ENCODE results near the gene BTBD16.

BTBD16 gene

DNA sequence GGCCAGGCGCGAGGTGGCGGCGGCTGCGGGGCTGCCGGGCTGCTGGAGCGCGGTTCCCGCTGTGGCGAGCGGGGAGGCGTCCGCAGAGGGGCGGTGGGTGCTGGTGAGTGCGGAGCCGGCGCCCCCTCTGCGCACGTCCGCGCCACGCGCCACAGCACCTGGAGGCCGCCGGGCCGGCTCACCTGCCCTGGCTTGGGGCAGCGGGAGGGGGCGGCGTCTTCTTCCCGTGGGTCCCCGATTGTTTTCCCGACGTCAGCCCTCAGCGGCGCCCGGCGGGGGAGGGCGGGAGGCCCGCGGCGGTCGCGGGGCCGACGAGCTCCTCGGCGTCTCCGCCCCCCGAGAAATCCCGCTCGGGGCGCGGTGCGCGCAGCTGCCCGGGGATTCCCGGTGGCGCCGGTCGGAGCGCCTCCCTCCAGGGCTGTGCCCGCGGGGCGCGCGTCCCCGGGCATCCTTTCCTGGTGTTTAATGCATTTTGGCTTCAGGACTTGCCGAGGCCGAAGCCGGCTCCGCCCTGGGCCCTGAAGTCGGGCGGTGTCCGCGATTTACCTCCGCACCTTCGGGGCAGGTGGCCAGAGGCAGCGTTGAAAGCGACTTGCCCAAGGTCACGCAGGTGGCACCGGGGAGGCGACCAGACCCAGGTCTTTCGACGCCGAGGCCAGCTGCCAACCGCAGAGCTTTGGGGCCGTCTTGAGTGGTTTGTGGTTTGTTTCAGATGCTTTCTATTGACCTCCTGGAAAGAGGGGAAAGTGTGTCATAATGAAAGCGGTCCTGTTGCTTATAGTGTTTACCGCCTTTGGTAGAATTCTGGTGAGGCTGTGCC, 104.0 kb downstream of the BTBD16 start:
- DNase-seq = peak in 12 of 14 donors; percentile 32 to 80 (median 63)

DNA sequence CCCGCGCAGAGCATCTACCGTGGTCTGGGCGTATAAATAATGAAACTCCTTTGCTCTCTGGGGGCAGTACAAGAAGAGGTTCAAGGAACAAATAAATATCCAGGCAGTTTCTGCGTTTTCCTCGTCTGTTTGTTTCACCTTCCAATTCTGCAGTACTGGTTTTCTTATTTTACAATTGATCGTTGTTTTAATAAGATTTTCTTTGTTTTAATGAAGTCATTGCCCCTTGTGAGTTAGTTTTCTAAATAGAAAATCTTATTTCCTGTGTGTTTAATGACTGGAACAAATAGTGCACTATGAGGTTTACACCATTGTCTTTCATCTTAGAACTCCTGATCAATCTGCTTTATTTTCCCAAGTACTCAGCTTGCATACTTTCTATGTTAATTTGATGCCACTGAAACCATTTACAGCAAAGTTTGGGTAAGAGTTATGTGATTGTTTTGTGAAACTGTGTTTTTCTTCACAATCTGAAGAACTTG, 104.6 kb downstream of the BTBD16 start:
- DNase-seq = no peak

DNA sequence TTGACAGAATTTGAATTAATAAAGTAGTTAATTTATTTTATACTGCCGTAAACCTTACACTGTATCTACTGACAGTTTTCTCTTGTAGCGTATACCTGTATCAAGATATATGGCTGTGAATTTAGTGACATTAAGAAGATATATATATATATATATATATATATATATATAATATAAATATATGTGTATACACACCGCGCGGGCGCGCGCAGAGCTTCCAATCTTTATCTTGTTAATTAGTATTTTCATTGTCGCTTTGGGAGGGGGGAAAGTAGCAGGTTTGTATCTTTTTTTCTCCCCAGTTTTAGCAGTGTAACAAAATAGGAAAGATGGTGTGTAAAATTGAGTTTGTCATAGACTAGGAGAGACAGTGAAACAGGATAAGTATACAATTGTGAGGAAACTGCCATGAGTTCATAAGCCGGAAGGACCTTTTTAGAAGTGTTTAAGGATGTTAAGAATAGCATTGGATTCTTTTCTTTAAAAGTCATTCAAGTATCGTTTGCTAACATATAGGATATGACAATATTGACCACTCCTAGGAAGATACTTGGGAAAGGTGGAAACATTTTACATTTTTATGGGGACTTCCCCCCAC, 105.4 kb downstream of the BTBD16 start:
- no peak for DNase-seq

DNA sequence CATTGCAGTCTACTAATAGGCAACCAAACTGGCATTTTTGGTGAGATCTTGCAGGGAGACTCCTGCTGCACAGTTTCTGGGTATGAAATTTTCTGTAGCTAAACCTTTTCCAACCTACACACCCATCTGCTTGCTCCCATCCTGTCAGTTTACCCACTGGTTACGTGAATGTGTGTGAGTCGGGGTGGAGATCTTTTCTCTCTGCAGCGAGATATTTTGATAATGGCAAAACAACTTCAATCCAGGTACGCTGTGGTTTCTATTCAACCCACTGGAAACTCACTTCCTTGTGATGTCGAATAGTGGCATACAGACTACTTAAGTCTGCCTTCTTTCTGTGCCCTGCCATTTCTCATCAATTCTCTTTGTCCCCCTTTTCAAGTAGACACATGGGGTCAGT, 107.9 kb downstream of the BTBD16 start:
- DNase-seq = no peak

DNA sequence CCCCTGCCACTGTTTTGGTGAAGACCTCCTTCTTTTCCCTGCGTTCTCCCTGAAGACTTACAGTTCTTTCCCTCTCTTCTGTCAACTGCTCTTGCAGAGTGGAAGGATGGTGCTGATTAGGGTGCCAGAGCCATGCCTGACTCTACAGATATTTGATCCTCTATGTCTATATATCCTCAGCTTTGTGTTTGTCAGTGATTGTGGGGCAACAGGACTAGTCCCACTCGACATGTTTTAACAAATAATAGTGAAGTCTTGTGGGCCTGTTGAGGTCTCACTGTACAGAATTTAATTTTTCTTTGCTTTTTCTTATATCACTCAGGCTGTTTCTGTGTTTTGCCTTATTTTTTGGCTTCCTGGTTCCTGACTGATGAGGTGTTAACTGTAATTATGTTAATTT, 108.4 kb downstream of the BTBD16 start:
- DNase-seq = no peak

DNA sequence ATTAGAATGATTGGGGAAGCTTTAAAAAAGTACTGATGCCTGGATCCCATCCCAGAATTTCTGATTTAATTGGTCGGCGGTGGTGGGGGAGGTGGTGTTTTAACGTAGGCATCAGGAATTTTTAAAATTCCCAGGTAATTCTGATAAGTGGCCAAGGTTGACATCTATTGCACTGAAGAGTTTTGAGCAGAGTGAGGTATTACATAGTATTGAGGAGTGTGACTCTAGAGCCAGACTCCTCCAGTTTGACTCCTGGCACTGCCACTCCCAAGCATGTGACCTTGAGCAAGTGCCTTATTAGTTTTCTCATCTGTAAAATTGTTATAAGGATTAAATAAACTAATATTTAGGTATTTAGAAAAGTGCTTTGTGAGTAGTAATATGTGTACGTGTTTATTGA, 109.6 kb downstream of the BTBD16 start:
- DNase-seq = no peak

DNA sequence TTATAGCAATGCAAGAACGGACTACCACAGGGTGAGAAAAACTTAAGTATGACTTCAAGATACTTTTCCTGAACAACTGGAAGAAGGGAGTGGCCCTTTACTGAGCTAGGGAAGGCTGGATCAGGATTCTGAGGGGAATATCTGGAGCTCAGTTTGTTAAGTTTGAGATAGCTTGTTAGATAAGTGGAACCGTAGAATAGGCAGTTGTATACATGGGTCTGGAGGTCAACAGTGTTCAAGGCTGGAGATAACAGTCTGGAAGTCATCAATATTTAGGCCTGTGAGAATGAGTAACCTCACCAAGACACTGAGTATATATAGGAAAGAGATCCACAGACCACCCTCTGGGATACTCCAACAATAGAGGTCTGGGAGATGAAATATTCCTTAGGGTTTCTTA, 110.6 kb downstream of the BTBD16 start:
- DNase-seq = no peak

DNA sequence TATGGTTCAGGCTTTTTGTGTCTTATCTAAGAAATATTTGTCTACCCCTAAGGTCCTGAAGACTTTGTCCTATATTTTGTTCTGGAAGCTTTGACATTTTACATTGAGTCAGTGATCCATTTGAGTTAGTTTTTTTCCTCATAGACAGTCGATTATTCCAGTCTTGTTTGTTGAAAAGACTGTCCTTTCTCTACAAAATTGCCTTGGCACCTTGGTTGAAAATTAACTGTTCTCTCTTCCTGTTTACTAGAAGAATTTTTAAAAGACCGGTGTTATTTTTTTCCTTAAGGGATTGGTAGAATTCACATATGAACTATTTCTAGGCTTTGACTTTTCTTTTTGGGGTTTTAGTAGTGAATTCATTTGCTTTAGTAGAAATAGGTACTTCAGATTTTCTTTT, 115.4 kb downstream of the BTBD16 start:
- no peak for DNase-seq

DNA sequence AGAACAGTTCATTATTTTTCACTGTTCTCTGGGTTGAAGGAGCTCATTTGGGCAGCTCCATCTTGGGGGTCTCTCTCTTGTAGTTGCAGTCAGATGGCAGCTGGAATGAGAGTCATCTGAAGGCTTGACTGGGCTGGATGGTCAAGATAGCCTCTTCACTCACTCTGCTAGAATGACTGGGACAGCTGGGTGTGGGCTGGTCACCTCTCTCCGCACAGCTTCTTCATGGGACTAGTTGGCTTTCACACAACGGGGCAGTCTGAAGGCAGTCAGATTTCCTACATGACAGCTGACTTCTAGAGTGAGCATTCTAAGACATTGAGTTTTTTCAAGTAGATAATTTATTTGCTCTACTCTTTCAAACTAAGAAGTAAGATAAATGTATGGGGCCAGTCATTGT, 116.5 kb downstream of the BTBD16 start:
- no peak for DNase-seq
